Astrocyte (in vitro differentiated cells and primary cell): ENCODE measurements around the gene B3GNT9. TPM values are rescaled to one million over a fixed set of nuclear protein-coding genes. Genes with fewer than 3 reads are reported as not detected.

ENCODE experiments used
- DNase-seq: peaks from one replicate; pipeline ENCODE4 v3.0.0-alpha.2; 2010; ENCODE audit warnings: low read depth
- FAIRE-seq: peaks from 2 replicates; lab custom pipeline; 2011; peaks lifted over from hg19 to GRCh38; lab: Jason Lieb, UNC
- H2AFZ ChIP-seq: 2 replicates; pipeline ENCODE4 v1.6.0; 2012; ENCODE audit warnings: low read depth, low read length, inconsistent platforms
- H3K27ac ChIP-seq: 2 replicates; pipeline ENCODE4 v1.5.1; 2011; ENCODE audit warnings: low read depth, low read length, inconsistent platforms
- H3K27me3 ChIP-seq: 2 replicates; pipeline ENCODE4 v1.6.0; 2011; ENCODE audit warnings: low read length, inconsistent platforms; ENCODE audit not compliant: insufficient read depth
- H3K36me3 ChIP-seq: 2 replicates; pipeline ENCODE4 v1.5.1; 2011; ENCODE audit warnings: low read length, inconsistent platforms; ENCODE audit not compliant: insufficient read depth
- H3K4me1 ChIP-seq: 2 replicates; pipeline ENCODE4 v1.5.1; 2011; ENCODE audit warnings: low read length, inconsistent platforms; ENCODE audit not compliant: insufficient read depth
- H3K4me2 ChIP-seq: 2 replicates; pipeline ENCODE4 v1.6.0; 2012; ENCODE audit warnings: low read length, inconsistent platforms
- H3K4me3 ChIP-seq: 2 replicates; pipeline ENCODE4 v1.5.1; 2011; ENCODE audit warnings: low read depth, mild to moderate bottlenecking, low read length, inconsistent platforms; ENCODE audit not compliant: insufficient read depth
- H3K79me2 ChIP-seq: 2 replicates; pipeline ENCODE4 v1.6.0; 2012; ENCODE audit warnings: mild to moderate bottlenecking, low read length, inconsistent platforms; ENCODE audit not compliant: insufficient read depth
- H3K9ac ChIP-seq: 2 replicates; pipeline ENCODE4 v1.6.0; 2012; ENCODE audit warnings: mild to moderate bottlenecking, low read length, inconsistent platforms
- H3K9me3 ChIP-seq: 2 replicates; pipeline ENCODE4 v1.5.1; 2012; ENCODE audit warnings: low read depth, mild to moderate bottlenecking, low read length, inconsistent platforms; ENCODE audit not compliant: insufficient read depth
- H4K20me1 ChIP-seq: 2 replicates; pipeline ENCODE4 v1.6.0; 2012; ENCODE audit warnings: low read length, inconsistent platforms; ENCODE audit not compliant: insufficient read depth
- H3K27ac Mint-ChIP-seq: one replicate; pipeline ENCODE4 v1.8.0; 2021; ENCODE audit warnings: mild to moderate bottlenecking, mixed read lengths; ENCODE audit not compliant: unreplicated experiment
- H3K27me3 Mint-ChIP-seq: one replicate; pipeline ENCODE4 v1.8.0; 2021; ENCODE audit warnings: low read depth, mixed read lengths; ENCODE audit not compliant: unreplicated experiment
- H3K36me3 Mint-ChIP-seq: one replicate; pipeline ENCODE4 v1.8.0; 2021; ENCODE audit warnings: low read depth, mixed read lengths; ENCODE audit not compliant: unreplicated experiment
- H3K4me1 Mint-ChIP-seq: one replicate; pipeline ENCODE4 v1.8.0; 2021; ENCODE audit warnings: low read depth, mixed read lengths; ENCODE audit not compliant: unreplicated experiment
- H3K4me3 Mint-ChIP-seq: one replicate; pipeline ENCODE4 v1.8.0; 2021; ENCODE audit warnings: mild to moderate bottlenecking, moderate library complexity, mixed read lengths; ENCODE audit not compliant: unreplicated experiment
- H3K9me3 Mint-ChIP-seq: one replicate; pipeline ENCODE4 v1.8.0; 2021; ENCODE audit warnings: mild to moderate bottlenecking, mixed read lengths; ENCODE audit not compliant: unreplicated experiment
- EZH2 ChIP-seq: IDR thresholded peaks from 2 replicates; pipeline ENCODE4 v1.6.1; 2012; ENCODE audit warnings: mild to moderate bottlenecking, low read length, inconsistent platforms; ENCODE audit not compliant: insufficient read depth
- total RNA-seq: library from RNA; stranded (reverse); gene quantifications from 2 replicates; pipeline ENCODE4 v1.2.1, GENCODE V29; 2021
- TF ChIP-seq, protein P1 (sequence below): IDR thresholded peaks from 2 replicates; pipeline ENCODE4 v1.5.1; 2011; ENCODE audit warnings: low read depth, mild to moderate bottlenecking, inconsistent platforms, low read length, moderate library complexity; ENCODE audit not compliant: insufficient read depth

Gene B3GNT9
- total RNA-seq, 1 donor from 2014 or later: 7.6 TPM

DNA sequence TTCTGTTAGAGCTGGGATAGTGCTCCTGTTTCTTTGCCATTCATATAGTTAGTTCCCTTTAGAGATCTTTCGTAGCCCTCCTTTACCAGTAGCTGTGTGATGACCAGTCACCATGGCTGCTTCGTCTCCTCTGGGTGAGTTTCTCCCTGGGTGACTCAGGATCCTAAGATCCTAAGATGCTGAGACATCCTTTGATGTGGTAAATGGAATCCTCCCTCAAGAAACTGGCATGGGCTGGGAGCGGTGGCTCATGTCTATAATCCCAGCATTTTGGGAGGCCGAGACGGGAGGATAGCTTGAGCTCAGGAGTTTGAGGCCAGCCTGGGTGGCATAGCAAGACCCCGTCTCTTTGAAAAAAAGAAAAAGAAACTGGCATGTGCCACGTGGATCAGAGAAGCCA is 35.2 kb downstream of the B3GNT9 start:
- H3K4me1 ChIP-seq: peaks cover 14% of the 10 kb centered on the region
- H3K79me2 ChIP-seq: peaks cover 73% of the 10 kb centered on the region
- no peaks in the 10 kb centered on the region for H3K27me3 Mint-ChIP-seq
- peak overlapping the region; percentile 55 for H3K9ac ChIP-seq
- no peak overlapping the region for H3K4me3 Mint-ChIP-seq
- peak overlapping the region; percentile 80 for H3K27ac ChIP-seq
- H4K20me1 ChIP-seq: peaks cover 51% of the 10 kb centered on the region
- H3K36me3 ChIP-seq: peaks cover 4% of the 10 kb centered on the region
- H3K4me3 ChIP-seq: no peak overlapping the region
- DNase-seq (peak; percentile 90), FAIRE-seq (no peak)
- H3K4me1 Mint-ChIP-seq: peaks cover 31% of the 10 kb centered on the region
- peak overlapping the region; percentile 66 for H3K4me2 ChIP-seq
- H3K9me3 ChIP-seq: no peaks in the 10 kb centered on the region
- no peak overlapping the region for H2AFZ ChIP-seq
- TF ChIP-seq, protein P1, sequence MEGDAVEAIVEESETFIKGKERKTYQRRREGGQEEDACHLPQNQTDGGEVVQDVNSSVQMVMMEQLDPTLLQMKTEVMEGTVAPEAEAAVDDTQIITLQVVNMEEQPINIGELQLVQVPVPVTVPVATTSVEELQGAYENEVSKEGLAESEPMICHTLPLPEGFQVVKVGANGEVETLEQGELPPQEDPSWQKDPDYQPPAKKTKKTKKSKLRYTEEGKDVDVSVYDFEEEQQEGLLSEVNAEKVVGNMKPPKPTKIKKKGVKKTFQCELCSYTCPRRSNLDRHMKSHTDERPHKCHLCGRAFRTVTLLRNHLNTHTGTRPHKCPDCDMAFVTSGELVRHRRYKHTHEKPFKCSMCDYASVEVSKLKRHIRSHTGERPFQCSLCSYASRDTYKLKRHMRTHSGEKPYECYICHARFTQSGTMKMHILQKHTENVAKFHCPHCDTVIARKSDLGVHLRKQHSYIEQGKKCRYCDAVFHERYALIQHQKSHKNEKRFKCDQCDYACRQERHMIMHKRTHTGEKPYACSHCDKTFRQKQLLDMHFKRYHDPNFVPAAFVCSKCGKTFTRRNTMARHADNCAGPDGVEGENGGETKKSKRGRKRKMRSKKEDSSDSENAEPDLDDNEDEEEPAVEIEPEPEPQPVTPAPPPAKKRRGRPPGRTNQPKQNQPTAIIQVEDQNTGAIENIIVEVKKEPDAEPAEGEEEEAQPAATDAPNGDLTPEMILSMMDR: no peak
- TF ChIP-seq EZH2: no peak
- H3K27me3 ChIP-seq: no peaks in the 10 kb centered on the region
- H3K36me3 Mint-ChIP-seq: peaks cover 12% of the 10 kb centered on the region
- H3K9me3 Mint-ChIP-seq: no peaks in the 10 kb centered on the region
- H3K27ac Mint-ChIP-seq: peak overlapping the region; percentile 89

DNA sequence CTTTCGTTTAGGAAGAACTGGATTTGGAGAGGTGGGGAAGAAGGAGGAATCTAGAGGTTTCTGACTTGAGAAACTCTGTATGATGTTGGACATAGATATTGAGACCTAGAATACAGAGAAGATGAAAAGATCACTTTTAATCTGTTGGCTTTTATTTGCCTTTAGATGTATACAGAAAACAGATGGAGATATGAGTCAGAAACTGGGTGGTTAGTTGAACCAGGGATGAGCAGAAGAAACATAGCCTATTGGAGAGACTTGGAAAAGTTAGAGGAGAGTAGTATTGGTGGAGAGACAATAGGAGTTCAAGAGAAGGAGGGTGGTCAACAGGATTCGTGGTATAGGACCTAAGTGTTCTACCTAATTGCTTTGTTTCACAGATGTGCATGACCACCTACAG is 36.0 kb downstream of the B3GNT9 start:
- H3K27me3 Mint-ChIP-seq: no peaks in the 10 kb centered on the region
- Histone ChIP-seq H3K36me3 (no peaks in the 10 kb centered on the region), H3K4me1 (peaks cover 19% of the 10 kb centered on the region), H3K27me3 (no peaks in the 10 kb centered on the region), H3K79me2 (peaks cover 79% of the 10 kb centered on the region), H3K4me2 (peak overlapping the region; percentile 66), H4K20me1 (peaks cover 42% of the 10 kb centered on the region), H3K9me3 (no peaks in the 10 kb centered on the region), H3K9ac (peak overlapping the region; percentile 55), H3K27ac (peak overlapping the region; percentile 80), H3K4me3 (no peak overlapping the region), H2AFZ (no peak overlapping the region)
- H3K27ac Mint-ChIP-seq: peak overlapping the region; percentile 89
- no peak for FAIRE-seq
- TF ChIP-seq, protein P1: no peak
- no peak overlapping the region for H3K4me3 Mint-ChIP-seq
- no peak for DNase-seq
- H3K4me1 Mint-ChIP-seq: peaks cover 31% of the 10 kb centered on the region
- H3K9me3 Mint-ChIP-seq: no peaks in the 10 kb centered on the region
- H3K36me3 Mint-ChIP-seq: peaks cover 12% of the 10 kb centered on the region

DNA sequence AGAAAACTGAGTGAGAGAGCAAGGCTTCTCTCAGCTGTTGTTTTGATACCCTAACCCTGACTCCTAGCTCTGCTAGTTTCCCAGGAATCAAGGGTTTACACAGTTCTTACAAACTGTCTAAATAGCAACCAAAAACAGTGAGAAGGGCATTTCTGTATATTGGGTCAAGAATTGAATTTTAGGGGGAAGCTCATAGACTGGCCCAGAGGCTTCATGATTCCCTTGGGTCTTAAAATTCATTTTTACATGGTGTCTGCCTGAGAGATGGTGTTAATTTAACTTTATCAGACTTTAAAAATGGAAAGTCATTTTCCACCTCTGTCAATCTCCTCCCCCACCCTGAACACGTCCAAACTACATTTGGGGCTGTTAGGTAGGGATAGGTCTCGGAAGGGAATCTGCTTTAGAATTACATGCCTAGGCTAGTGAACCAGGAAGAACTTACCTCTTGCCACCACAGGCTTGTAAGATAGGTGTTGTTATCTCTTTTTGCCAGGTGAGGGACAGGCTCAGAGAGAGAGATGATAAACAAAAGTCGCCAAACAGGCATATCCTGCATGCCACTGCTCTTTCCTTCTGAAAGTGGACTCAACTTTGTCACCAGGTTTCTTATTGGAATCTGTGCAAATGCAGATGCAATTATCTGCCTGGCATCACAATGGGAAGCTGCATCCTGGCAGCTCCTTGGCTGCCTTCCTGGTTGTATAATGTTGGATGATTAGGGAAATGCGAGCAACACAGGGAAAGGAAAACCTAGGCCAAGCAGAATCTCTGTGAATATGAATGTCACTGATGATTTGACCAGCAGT is 38.0 kb downstream of the B3GNT9 start:
- Histone ChIP-seq H3K79me2 (peaks cover 72% of the 10 kb centered on the region), H3K27me3 (no peaks in the 10 kb centered on the region), H3K4me3 (no peak overlapping the region), H3K36me3 (no peaks in the 10 kb centered on the region), H3K27ac (no peak overlapping the region), H3K4me2 (no peak overlapping the region), H3K9ac (no peak overlapping the region), H3K9me3 (no peaks in the 10 kb centered on the region), H3K4me1 (peaks cover 26% of the 10 kb centered on the region), H2AFZ (no peak overlapping the region), H4K20me1 (peaks cover 35% of the 10 kb centered on the region)
- Mint-ChIP-seq H3K9me3 (no peaks in the 10 kb centered on the region), H3K27me3 (no peaks in the 10 kb centered on the region), H3K36me3 (peaks cover 11% of the 10 kb centered on the region), H3K4me3 (no peak overlapping the region), H3K4me1 (peaks cover 31% of the 10 kb centered on the region), H3K27ac (no peak overlapping the region)
- FAIRE-seq: no peak
- DNase-seq: no peak
- no peak for TF ChIP-seq EZH2
- TF ChIP-seq, protein P1: no peak
